GM18505 (cell line): ENCODE measurements around the gene NDUFV1.
"Not testable (repeated sequence)": the region's sequence is repeated elsewhere in the genome, so short reads cannot be mapped to it uniquely, and the experiment has no call there.

Experiments used
- ATAC-seq: cut with Tn5 transposase; IDR thresholded peaks from one replicate; pipeline ENCODE4 v1.9.1; 2021; ENCODE audit not compliant: unreplicated experiment
- POLR2A ChIP-seq: IDR thresholded peaks from 4 replicates; pipeline ENCODE4 v1.6.1; 2011; ENCODE audit warnings: borderline replicate concordance; ENCODE audit not compliant: insufficient read depth, insufficient read length; ENCODE audit errors: extremely low read depth

Gene NDUFV1

GRCh38 chr11:67626131-67626833, 19.5 kb downstream of the NDUFV1 start:
- not testable (repeated sequence) for ATAC-seq

- no peak for ATAC-seq
- no peak for TF ChIP-seq POLR2A
These were observed 20.2 kb downstream of the NDUFV1 start for GRCh38 chr11:67626970-67627369.

- no peak for TF ChIP-seq POLR2A
- ATAC-seq = no peak
These were observed 20.7 kb downstream of the NDUFV1 start for GRCh38 chr11:67627441-67627811.

- TF ChIP-seq POLR2A = no peak
- ATAC-seq = no peak
These were observed 21.3 kb downstream of the NDUFV1 start for GRCh38 chr11:67627812-67628624.

GRCh38 chr11:67628710-67629385, 22.1 kb downstream of the NDUFV1 start:
- no peak for TF ChIP-seq POLR2A
- no peak for ATAC-seq

GRCh38 chr11:67629386-67630227, 22.9 kb downstream of the NDUFV1 start, which contains the start of gene NUDT8:
Gene NUDT8 (minus strand): TSS chr11:67629937. CDS start chr11:67629911, 26 bp downstream.
- TF ChIP-seq POLR2A = peak; percentile 64
- ATAC-seq = peak; percentile 56

GRCh38 chr11:67630228-67630942, 23.6 kb downstream of the NDUFV1 start:
- ATAC-seq = peak; percentile 50

GRCh38 chr11:67630943-67631331, 24.2 kb downstream of the NDUFV1 start:
- TF ChIP-seq POLR2A = no peak
- ATAC-seq = no peak

More at GRCh38 chr11:67630228-67630942, 23.6 kb downstream of the NDUFV1 start:
- TF ChIP-seq POLR2A = peak; percentile 58

GRCh38 chr11:67631411-67631810, 24.7 kb downstream of the NDUFV1 start:
- no peak for ATAC-seq
- TF ChIP-seq POLR2A = no peak

- ATAC-seq = no peak
- TF ChIP-seq POLR2A = no peak
These were observed 25.1 kb downstream of the NDUFV1 start for GRCh38 chr11:67631853-67632174.

GRCh38 chr11:67632175-67632981, 25.6 kb downstream of the NDUFV1 start:
- no peak for TF ChIP-seq POLR2A
- no peak for ATAC-seq
